ENCODE results near the gene FSHR. TPM values are rescaled to one million over a fixed set of nuclear protein-coding genes. Genes with fewer than 3 reads are reported as not detected.
A peak's percentile ranks its signal among the peaks of the same experiment; 100 is the strongest.

FSHR gene
- total RNA-seq, 4 donors from 2014 or later = not detected

DNA sequence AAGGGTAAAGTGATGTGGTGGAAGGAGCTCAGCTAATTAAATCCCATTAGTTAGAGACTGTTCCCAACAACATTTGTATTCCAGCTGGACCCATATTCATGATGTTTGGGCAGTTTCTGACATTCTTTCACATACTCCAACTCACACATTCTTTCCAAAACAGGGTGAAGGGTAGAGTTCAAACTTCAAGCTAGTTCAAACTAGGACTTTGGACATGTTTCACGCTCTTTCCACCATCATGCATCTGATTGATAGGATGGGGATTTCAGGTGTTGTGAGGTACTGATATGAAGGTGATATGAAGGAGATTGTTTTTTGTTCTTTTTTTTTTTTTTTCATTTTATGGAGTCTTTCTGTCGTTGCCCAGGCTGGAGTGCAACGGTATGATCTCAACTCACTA, 201.7 kb downstream of the FSHR start:
- TF ChIP-seq, protein P1, sequence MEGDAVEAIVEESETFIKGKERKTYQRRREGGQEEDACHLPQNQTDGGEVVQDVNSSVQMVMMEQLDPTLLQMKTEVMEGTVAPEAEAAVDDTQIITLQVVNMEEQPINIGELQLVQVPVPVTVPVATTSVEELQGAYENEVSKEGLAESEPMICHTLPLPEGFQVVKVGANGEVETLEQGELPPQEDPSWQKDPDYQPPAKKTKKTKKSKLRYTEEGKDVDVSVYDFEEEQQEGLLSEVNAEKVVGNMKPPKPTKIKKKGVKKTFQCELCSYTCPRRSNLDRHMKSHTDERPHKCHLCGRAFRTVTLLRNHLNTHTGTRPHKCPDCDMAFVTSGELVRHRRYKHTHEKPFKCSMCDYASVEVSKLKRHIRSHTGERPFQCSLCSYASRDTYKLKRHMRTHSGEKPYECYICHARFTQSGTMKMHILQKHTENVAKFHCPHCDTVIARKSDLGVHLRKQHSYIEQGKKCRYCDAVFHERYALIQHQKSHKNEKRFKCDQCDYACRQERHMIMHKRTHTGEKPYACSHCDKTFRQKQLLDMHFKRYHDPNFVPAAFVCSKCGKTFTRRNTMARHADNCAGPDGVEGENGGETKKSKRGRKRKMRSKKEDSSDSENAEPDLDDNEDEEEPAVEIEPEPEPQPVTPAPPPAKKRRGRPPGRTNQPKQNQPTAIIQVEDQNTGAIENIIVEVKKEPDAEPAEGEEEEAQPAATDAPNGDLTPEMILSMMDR (IDR thresholded peaks at IDR 0.05) = no peak
- no peak for TF ChIP-seq POLR2A (IDR thresholded peaks at IDR 0.05)
- no peak for TF ChIP-seq EP300 (IDR thresholded peaks at IDR 0.05)
- DNase-seq (ENCODE audit: low spot score in 2 of 2) = no peak
- Histone ChIP-seq H3K4me1 (no peaks in the 10 kb centered on the region), H3K4me3 (no peak overlapping the region), H3K27me3 (no peaks in the 10 kb centered on the region), H3K36me3 (no peaks in the 10 kb centered on the region), H3K27ac (no peak overlapping the region), H3K9me3 (no peaks in the 10 kb centered on the region)
- 51 to 64% methylated on average over 3 of the region's 3 CpGs for WGBS, 2 donors

DNA sequence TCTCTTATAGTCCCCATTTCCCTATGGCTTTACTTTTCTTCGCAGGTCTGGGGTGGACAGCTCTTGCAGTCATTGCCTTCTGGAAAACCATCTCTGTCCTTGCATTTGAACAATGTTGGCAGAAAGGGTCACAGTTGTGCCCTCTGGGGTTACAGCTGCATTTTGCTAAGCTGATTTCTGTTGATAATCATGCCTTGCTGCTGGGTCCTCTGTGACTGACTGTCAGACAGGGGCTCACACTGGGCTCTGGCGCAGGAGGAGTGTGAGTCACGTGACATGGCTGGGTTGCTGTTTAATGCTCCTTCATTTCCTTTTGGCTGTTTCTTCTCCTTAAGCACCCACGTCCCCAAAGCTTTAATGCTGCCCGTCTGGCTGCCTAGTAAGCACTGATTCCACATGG, 202.2 kb downstream of the FSHR start:
- no peak for DNase-seq (ENCODE audit: low spot score in 2 of 2)
- Histone ChIP-seq H3K36me3 (no peaks in the 10 kb centered on the region), H3K4me1 (no peaks in the 10 kb centered on the region), H3K27ac (no peak overlapping the region), H3K27me3 (no peaks in the 10 kb centered on the region), H3K9me3 (no peaks in the 10 kb centered on the region), H3K4me3 (no peak overlapping the region)
- TF ChIP-seq POLR2A (IDR thresholded peaks at IDR 0.05) = no peak
- TF ChIP-seq, protein P1 (IDR thresholded peaks at IDR 0.05) = no peak
- TF ChIP-seq EP300 (IDR thresholded peaks at IDR 0.05) = no peak
- WGBS, 2 donors = 44 to 51% methylated on average over 5 of the region's 5 CpGs

DNA sequence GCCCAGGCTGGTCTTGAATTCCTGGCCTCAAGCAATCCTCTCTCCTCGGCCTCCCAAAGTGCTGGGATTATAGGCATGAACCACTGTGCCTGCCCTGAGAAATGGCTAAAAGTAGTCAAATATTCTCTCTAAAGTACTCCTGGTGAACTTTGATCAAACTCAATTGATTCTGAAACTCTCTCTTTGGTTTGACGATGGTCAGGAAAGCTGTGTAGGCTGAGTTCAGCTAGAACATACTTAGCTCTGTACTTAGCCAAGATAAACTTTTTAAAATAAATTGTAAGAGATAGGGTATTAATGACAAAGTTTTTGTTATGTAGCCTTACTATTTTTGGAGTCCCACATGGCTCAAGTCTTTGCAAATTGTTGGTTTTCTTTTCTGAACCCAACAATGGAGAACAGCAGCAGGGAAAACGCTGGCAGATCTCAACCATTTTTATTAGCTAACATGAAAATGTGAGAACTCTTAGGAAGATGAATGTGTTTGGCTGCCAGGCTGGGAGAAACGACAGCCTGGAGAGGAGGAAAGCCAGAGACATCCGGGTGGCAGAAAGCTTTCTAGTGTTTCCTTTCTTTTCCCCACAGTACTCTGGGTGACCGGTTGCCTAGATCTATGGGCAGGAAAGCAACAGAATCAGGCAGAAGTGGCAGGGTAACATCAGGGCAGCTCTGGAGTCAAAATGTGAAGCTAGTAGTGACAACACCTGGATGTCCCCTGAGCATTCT, 205.8 kb downstream of the FSHR start:
- Histone ChIP-seq H3K4me3 (no peak overlapping the region), H3K9me3 (no peaks in the 10 kb centered on the region)
- TF ChIP-seq, protein P1 (IDR thresholded peaks at IDR 0.05) = no peak
- TF ChIP-seq POLR2A (IDR thresholded peaks at IDR 0.05) (no peak), EP300 (IDR thresholded peaks at IDR 0.05) (no peak)

DNA sequence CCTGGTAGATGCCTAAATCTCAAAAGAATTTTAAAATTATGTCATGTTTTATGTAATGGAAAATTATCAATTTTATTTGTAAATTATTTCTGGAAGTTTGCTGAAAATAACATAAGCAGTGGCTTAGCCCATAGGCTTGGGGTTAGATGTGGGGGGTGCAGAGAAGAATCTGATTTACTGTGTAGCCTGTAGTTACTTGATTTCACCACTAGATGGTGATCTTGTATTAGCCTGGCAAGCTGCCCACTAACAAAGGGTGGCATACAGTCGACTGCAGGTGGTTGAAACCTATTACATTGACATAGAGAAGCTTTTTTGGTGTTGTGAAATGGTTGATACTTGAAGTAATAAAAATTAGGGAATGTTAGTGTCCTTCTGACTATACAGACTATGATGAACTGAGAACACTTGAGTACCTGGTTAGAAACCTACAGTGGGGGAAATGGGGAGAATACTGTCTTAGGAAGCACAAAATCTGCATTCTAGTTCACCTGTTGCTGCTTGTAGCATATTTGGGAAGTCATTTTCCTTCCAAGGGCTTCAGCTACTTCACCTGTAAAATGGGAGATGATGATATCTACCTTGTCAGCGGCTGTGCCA, 207.8 kb downstream of the FSHR start:
- 47 to 51% methylated on average over 2 of the region's 2 CpGs for WGBS, 2 donors
- no peaks in the 10 kb centered on the region for H3K4me1 ChIP-seq
- H3K9me3 ChIP-seq = no peaks in the 10 kb centered on the region
- TF ChIP-seq POLR2A (IDR thresholded peaks at IDR 0.05) (no peak), EP300 (IDR thresholded peaks at IDR 0.05) (peak in 1 of 2 donors; percentile 37)
- TF ChIP-seq, protein P1 (IDR thresholded peaks at IDR 0.05) = peak; percentile 86 to 96 (median 86)
- no peak overlapping the region for H3K4me3 ChIP-seq
- no peaks in the 10 kb centered on the region for H3K36me3 ChIP-seq
- H3K27ac ChIP-seq = no peak overlapping the region
- H3K27me3 ChIP-seq = no peaks in the 10 kb centered on the region
- peak in 1 of 2 donors; percentile 16 for DNase-seq (ENCODE audit: low spot score in 2 of 2)

More for the DNA sequence above, 205.8 kb downstream of the FSHR start:
- Histone ChIP-seq H3K4me1 (no peaks in the 10 kb centered on the region), H3K36me3 (no peaks in the 10 kb centered on the region), H3K27ac (no peak overlapping the region), H3K27me3 (no peaks in the 10 kb centered on the region)
- WGBS, 2 donors = 45 to 50% methylated on average over 6 of the region's 6 CpGs
- DNase-seq (ENCODE audit: low spot score in 2 of 2) = no peak

DNA sequence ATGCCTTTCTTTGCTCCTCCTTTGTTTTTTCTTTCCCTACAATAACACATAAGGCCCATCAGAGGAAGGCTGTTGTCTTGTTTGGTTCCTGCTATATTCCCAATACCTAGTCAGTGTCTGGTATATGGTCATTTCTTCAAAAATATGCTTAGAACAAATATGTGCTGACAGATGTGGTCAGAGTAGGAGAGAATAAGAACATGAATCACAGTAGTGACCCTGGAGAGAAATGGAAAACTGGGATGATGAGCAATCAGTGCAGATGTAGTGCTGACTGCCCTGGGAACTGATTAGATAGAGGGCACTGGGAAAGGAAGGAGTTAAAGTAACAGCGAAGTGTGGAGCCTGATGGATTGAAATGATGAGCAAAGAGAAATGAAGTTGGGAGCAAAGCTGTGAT, 209.4 kb downstream of the FSHR start:
- H3K4me1 ChIP-seq = peaks cover 0 to 3% (median 0%) of the 10 kb centered on the region in 4 donors
- no peaks in the 10 kb centered on the region for H3K36me3 ChIP-seq
- no peaks in the 10 kb centered on the region for H3K9me3 ChIP-seq
- H3K27ac ChIP-seq = no peak overlapping the region
- TF ChIP-seq, protein P1 (IDR thresholded peaks at IDR 0.05) = no peak
- TF ChIP-seq POLR2A (IDR thresholded peaks at IDR 0.05) (no peak), EP300 (IDR thresholded peaks at IDR 0.05) (no peak)
- no peak for DNase-seq (ENCODE audit: low spot score in 2 of 2)
- H3K4me3 ChIP-seq = no peak overlapping the region
- 37 to 78% methylated on average over 1 of the region's 1 CpG for WGBS, 2 donors
- H3K27me3 ChIP-seq = no peaks in the 10 kb centered on the region
